A549 (cell line): Measurements from ENCODE around the gene PIGB. TPM values are rescaled to one million over a fixed set of nuclear protein-coding genes. Genes with fewer than 3 reads are reported as not detected.

Source experiments
- ATAC-seq, 2 experiments: fragments of 200-7000 bp in 1 of 2; fragments of >200 bp in 1 of 2; cut with Nextera tagmentation in 1 of 2; cut with Tn5 transposase in 1 of 2; 3 replicates each; pipeline versions ENCODE4 v1.8.0 to v1.9.1; 2018 to 2020; ENCODE audit warnings: mild to moderate bottlenecking in 1 of 2, moderate library complexity in 1 of 2
- CTCF ChIA-PET: fragments of 300-600 bp; sonication (Branson Sonifier 250); formaldehyde crosslinking; extraction: SDS; loops from one replicate; lab custom pipeline; 2021; ENCODE audit warnings: antibody characterized with exemption, inconsistent platforms; lab: Yijun Ruan, JAX
- POLR2A ChIA-PET: fragments of 350-600 bp; formaldehyde crosslinking; extraction: SDS; loops from one replicate; lab custom pipeline; 2021; ENCODE audit warnings: antibody characterized with exemption, inconsistent platforms; lab: Yijun Ruan, JAX
- DNase-seq, 2 experiments: peaks; one replicate each; pipeline versions ENCODE4 v3.0.0 to v3.0.0-alpha.2; 2011 to 2016; ENCODE audit warnings: low read depth in 1 of 2, low spot score in 1 of 2
- FAIRE-seq: peaks from 2 replicates; lab custom pipeline; 2011; peaks lifted over from hg19 to GRCh38; lab: Jason Lieb, UNC
- H3K27ac ChIP-seq, 2 experiments: fragments of >200 bp; sonication (Bioruptor Twin); formaldehyde crosslinking; 3 replicates each; pipeline ENCODE4 v1.5.1; 2016 to 2017
- H3K4me1 ChIP-seq: fragments of >200 bp; sonication (Bioruptor Twin); formaldehyde crosslinking; 3 replicates; pipeline ENCODE4 v1.6.1; 2016
- H3K4me2 ChIP-seq: fragments of >200 bp; sonication (Bioruptor Twin); formaldehyde crosslinking; 3 replicates; pipeline ENCODE4 v1.6.1; 2016
- H3K4me3 ChIP-seq: fragments of >200 bp; sonication (Bioruptor Twin); formaldehyde crosslinking; 3 replicates; pipeline ENCODE4 v1.5.1; 2016
- H3K9me3 ChIP-seq: fragments of >200 bp; sonication (Bioruptor Twin); formaldehyde crosslinking; 3 replicates; pipeline ENCODE4 v1.6.1; 2016
- CBX8 ChIP-seq: fragments of 200-600 bp; sonication (generic); IDR thresholded peaks from 2 replicates; pipeline ENCODE4 v1.6.1; 2016
- CEBPB ChIP-seq, 2 experiments: fragments of >200 bp in 1 of 2; sonication (Bioruptor Twin) in 1 of 2; formaldehyde crosslinking in 1 of 2; IDR thresholded peaks; 2 replicates each; pipeline ENCODE4 v1.6.1; 2012 to 2016
- E2F6 ChIP-seq: IDR thresholded peaks from 2 replicates; pipeline ENCODE4 v1.6.1; 2012; ENCODE audit warnings: low read depth, borderline replicate concordance
- EHF ChIP-seq: fragments of 250-450 bp; sonication (Bioruptor Pico); IDR thresholded peaks from 2 replicates; pipeline ENCODE4 v1.5.0; 2020; ENCODE audit warnings: mild to moderate bottlenecking
- EHMT2 ChIP-seq: fragments of 200-600 bp; sonication (generic); IDR thresholded peaks from 2 replicates; pipeline ENCODE4 v1.6.1; 2016; ENCODE audit warnings: antibody characterized with exemption, low read depth, mild to moderate bottlenecking, moderate library complexity
- ELK1 ChIP-seq: fragments of 150-350 bp; IDR thresholded peaks from 2 replicates; pipeline ENCODE4 v1.6.1; 2014; ENCODE audit warnings: low read depth, mild to moderate bottlenecking, low read length
- GATA3 ChIP-seq: IDR thresholded peaks from 2 replicates; pipeline ENCODE4 v1.6.1; 2012; ENCODE audit warnings: borderline replicate concordance
- HES2 ChIP-seq: fragments of >200 bp; sonication (Bioruptor Twin); formaldehyde crosslinking; IDR thresholded peaks from 2 replicates; pipeline ENCODE4 v1.6.1; 2016
- HMGXB4 ChIP-seq: fragments of 250-450 bp; sonication (Bioruptor Pico); IDR thresholded peaks from 2 replicates; pipeline ENCODE4 v1.5.0; 2021; ENCODE audit warnings: mild to moderate bottlenecking, moderate library complexity, borderline replicate concordance
- HOXA7 ChIP-seq: fragments of 250-450 bp; sonication (Bioruptor Pico); IDR thresholded peaks from 2 replicates; pipeline ENCODE4 v1.5.0; 2020; ENCODE audit warnings: mild to moderate bottlenecking, moderate library complexity
- MAX ChIP-seq: IDR thresholded peaks from 2 replicates; pipeline ENCODE4 v1.6.1; 2012
- NPAS2 ChIP-seq: fragments of 250-450 bp; sonication (Bioruptor Pico); IDR thresholded peaks from 2 replicates; pipeline ENCODE4 v1.8.0; 2022; ENCODE audit warnings: mild to moderate bottlenecking, moderate library complexity, borderline replicate concordance
- RAD21 ChIP-seq, 2 experiments: fragments of >200 bp in 1 of 2; sonication (Bioruptor Twin) in 1 of 2; formaldehyde crosslinking in 1 of 2; IDR thresholded peaks in 1 of 2; conservative IDR thresholded peaks in 1 of 2; 2 replicates in 1 of 2; 3 replicates in 1 of 2; pipeline ENCODE4 v1.6.1; 2012 to 2018; ENCODE audit warnings: inconsistent platforms in 1 of 2
- RCOR1 ChIP-seq: fragments of 150-350 bp; IDR thresholded peaks from 2 replicates; pipeline ENCODE4 v1.6.1; 2014; ENCODE audit warnings: antibody characterized with exemption, low read length, low read depth
- RFX5 ChIP-seq: fragments of 450-650 bp; IDR thresholded peaks from 2 replicates; pipeline ENCODE4 v1.7.1; 2014; ENCODE audit warnings: antibody characterized with exemption, mild to moderate bottlenecking, moderate library complexity
- RNF2 ChIP-seq: fragments of 200-600 bp; sonication (generic); IDR thresholded peaks from 2 replicates; pipeline ENCODE4 v1.6.1; 2016; ENCODE audit warnings: low read depth, mild to moderate bottlenecking, antibody characterized with exemption, moderate library complexity, borderline replicate concordance
- SREBF2 ChIP-seq: fragments of 450-650 bp; IDR thresholded peaks from 2 replicates; pipeline ENCODE4 v1.6.1; 2014; ENCODE audit warnings: mild to moderate bottlenecking, moderate library complexity
- TP53 ChIP-seq: fragments of 250-450 bp; sonication (Bioruptor Pico); IDR thresholded peaks from 2 replicates; pipeline ENCODE4 v1.5.0; 2021; ENCODE audit warnings: mild to moderate bottlenecking, moderate library complexity
- USF2 ChIP-seq: fragments of 450-650 bp; IDR thresholded peaks from 2 replicates; pipeline ENCODE4 v1.6.1; 2014; ENCODE audit warnings: antibody characterized with exemption
- ZFP36 ChIP-seq: fragments of 450-650 bp; IDR thresholded peaks from 2 replicates; pipeline ENCODE4 v1.6.1; 2014; ENCODE audit warnings: borderline replicate concordance; ENCODE audit not compliant: partially characterized antibody
- ZNF302 ChIP-seq: fragments of 250-450 bp; sonication (Bioruptor Pico); IDR thresholded peaks from 2 replicates; pipeline ENCODE4 v1.9.0; 2021; ENCODE audit warnings: inconsistent platforms, mild to moderate bottlenecking, moderate library complexity
- ZSCAN20 ChIP-seq: fragments of 250-450 bp; sonication (Bioruptor Pico); IDR thresholded peaks from 2 replicates; pipeline ENCODE4 v1.8.0; 2022; ENCODE audit warnings: mild to moderate bottlenecking, moderate library complexity
- WGBS: methylation state at CpG from one replicate; pipeline ENCODE4 v1.1.6; 2017; ENCODE audit errors: missing lambda C conversion rate; 5-methylcytosine and 5-hydroxymethylcytosine counted together
- polyA plus RNA-seq, 4 experiments: library from polyadenylated mRNA; depleted of rRNA in 3 of 4; stranded (reverse); fragments of >200 nt; fragmentation: RNase III in 1 of 4; extraction: RNeasy Plus Mini Kit Qiagen cat#74134 plus additional on column Dnase treatment in 1 of 4; gene quantifications; 2 replicates in 3 of 4; 3 replicates in 1 of 4; pipeline ENCODE4 v1.2.3, GENCODE V29; 2011 to 2017

Gene PIGB
- polyA plus RNA-seq, 2 of the 4 experiments (the other 2 are of a cell fraction): 21.5 to 43.3 TPM

GRCh38 chr15:55349282-55349681 lies 30.3 kb downstream of the PIGB start:
- 99% methylated on average over 2 of the region's 2 CpGs for WGBS
- DNase-seq: no peak
- Histone ChIP-seq H3K27ac (no peak overlapping the region), H3K4me3 (no peak overlapping the region), H3K4me1 (no peaks in the 10 kb centered on the region), H3K9me3 (no peaks in the 10 kb centered on the region), H3K4me2 (no peak overlapping the region)
- ChIA-PET POLR2A (no interaction called here), CTCF (interaction anchor here (0.8 to 1.2 kb wide), 2 partner anchors 30 to 90 kb away, joined by 3 read pairs; no protein-coding TSS in a partner anchor)
- peak; percentile 18 for FAIRE-seq
- TF ChIP-seq TP53 (CRISPR knock-in tag) (no peak), CEBPB (IDR thresholded peaks at IDR 0.05) (no peak), HES2 (no peak), EHF (CRISPR knock-in tag) (no peak), MAX (no peak), SREBF2 (no peak), ZSCAN20 (CRISPR knock-in tag) (no peak), RFX5 (no peak)
- ATAC-seq: no peak

GRCh38 chr15:55353025-55353424 lies 34.0 kb downstream of the PIGB start:
- no peak for DNase-seq
- Histone ChIP-seq H3K4me1 (peaks cover 6% of the 10 kb centered on the region; the same call in 2 of the 3 replicates), H3K4me3 (no peak overlapping the region)
- POLR2A ChIA-PET: no interaction called here
- TF ChIP-seq RAD21 (conservative IDR thresholded peaks at IDR 0.05 in 1 of 2, IDR thresholded peaks at IDR 0.05 in 1 of 2): no peak
- no peak for TF ChIP-seq ZFP36
- TF ChIP-seq HMGXB4 (CRISPR knock-in tag): no peak
- no peak for TF ChIP-seq USF2
- no peak for TF ChIP-seq NPAS2 (CRISPR knock-in tag)
- no peak for TF ChIP-seq HOXA7
- TF ChIP-seq ELK1: no peak
- TF ChIP-seq RNF2: no peak
- TF ChIP-seq E2F6: no peak
- no peak for TF ChIP-seq ZSCAN20 (CRISPR knock-in tag)
- TF ChIP-seq TP53 (CRISPR knock-in tag): no peak
- no peak for TF ChIP-seq ZNF302
- TF ChIP-seq SREBF2: no peak
- no peak for TF ChIP-seq RCOR1
- TF ChIP-seq EHMT2: no peak
- no peak for TF ChIP-seq GATA3
- no peak for TF ChIP-seq CBX8
- no peak for TF ChIP-seq EHF (CRISPR knock-in tag)
- TF ChIP-seq, all 56 proteins: peak for 0
- CTCF ChIA-PET: interaction anchor here (1.0 kb wide), 1 partner anchor 82 kb away, joined by 4 read pairs; no protein-coding TSS in a partner anchor
- Histone ChIP-seq H3K9me3 (no peaks in the 10 kb centered on the region), H3K4me2 (no peak overlapping the region), H3K27ac (no peak overlapping the region)
- FAIRE-seq: no peak
- WGBS: 92% methylated on average over 2 of the region's 2 CpGs
- ATAC-seq: no peak
